Uterus (tissue), 2 donors: ENCODE results near the gene M1AP.

ENCODE experiments used
- CTCF ChIP-seq, 4 experiments: fragments of 200-600 bp in 2 of 4; fragments of 450-650 bp in 2 of 4; sonication (generic) in 2 of 4; IDR thresholded peaks; one replicate each; pipeline ENCODE4 v1.5.1; 2016 to 2019; ENCODE audit warnings: antibody characterized with exemption in 4 of 4, mild to moderate bottlenecking in 2 of 4, moderate library complexity in 1 of 4
- POLR2A ChIP-seq, 2 donors: fragments of 450-650 bp; IDR thresholded peaks; one replicate each; pipeline ENCODE4 v1.6.1; 2016; ENCODE audit warnings: antibody characterized with exemption in 2 of 2, mild to moderate bottlenecking in 1 of 2, moderate library complexity in 1 of 2

GRCh38 chr2:74587664-74588277, 60.4 kb downstream of the M1AP start:
- peak; percentile 71 to 79 (median 72) for TF ChIP-seq CTCF (IDR thresholded peaks at IDR 0.05)
- TF ChIP-seq POLR2A (IDR thresholded peaks at IDR 0.05): no peak
